ENCODE data around the gene YWHAE.
"Not testable (repeated sequence)": the region's sequence is repeated elsewhere in the genome, so short reads cannot be mapped to it uniquely, and the experiment has no call there.

YWHAE gene

GRCh38 chr17:1324201-1324771, 75.7 kb downstream of the YWHAE start:
- no peak for DNase-seq

GRCh38 chr17:1323336-1323735, 76.7 kb downstream of the YWHAE start:
- DNase-seq = no peak

GRCh38 chr17:1322480-1322879, 77.5 kb downstream of the YWHAE start:
- DNase-seq = no peak

- no peak for DNase-seq
Observed at GRCh38 chr17:1322014-1322428, 78.0 kb downstream of the YWHAE start.

GRCh38 chr17:1315891-1316403, 84.1 kb downstream of the YWHAE start:
- DNase-seq = peak; percentile 13 to 37

GRCh38 chr17:1315409-1315808, 84.6 kb downstream of the YWHAE start:
- no peak for DNase-seq

- DNase-seq = no peak
Observed at GRCh38 chr17:1313270-1314005, 86.6 kb downstream of the YWHAE start.

- peak in 1 of 2 experiments; percentile 17 for DNase-seq
Observed at GRCh38 chr17:1312261-1312870, 87.7 kb downstream of the YWHAE start.

- not testable (repeated sequence) for DNase-seq
Observed at GRCh38 chr17:1307829-1308228, 92.2 kb downstream of the YWHAE start.

GRCh38 chr17:1304962-1305563, 95.0 kb downstream of the YWHAE start:
- no peak for DNase-seq

- no peak for DNase-seq
Observed at GRCh38 chr17:1304522-1304921, 95.5 kb downstream of the YWHAE start.

- no peak for DNase-seq
Observed at GRCh38 chr17:1302761-1303160, 97.3 kb downstream of the YWHAE start.

- DNase-seq = no peak
Observed at GRCh38 chr17:1301546-1301945, 98.5 kb downstream of the YWHAE start.

GRCh38 chr17:1300371-1300905, 99.6 kb downstream of the YWHAE start:
- no peak for DNase-seq

- no peak for DNase-seq
Observed at GRCh38 chr17:1299552-1300370, 100.3 kb downstream of the YWHAE start.

GRCh38 chr17:1298606-1299005, 101.4 kb downstream of the YWHAE start:
- no peak for DNase-seq

Data from NCI-H187 (cell line).